PFSK-1 (cell line): ENCODE results near the gene CDYL.

ENCODE experiments used
- POLR2AphosphoS5 ChIP-seq: IDR thresholded peaks from 2 replicates; pipeline ENCODE4 v1.6.1; 2012; ENCODE audit warnings: low read depth, mild to moderate bottlenecking, control low read depth, low read length, moderate library complexity
- SIN3A ChIP-seq: IDR thresholded peaks from 2 replicates; pipeline ENCODE4 v1.6.1; 2012; ENCODE audit warnings: mild to moderate bottlenecking, low read length, moderate library complexity, borderline replicate concordance; ENCODE audit not compliant: insufficient read depth
- TF ChIP-seq, protein P1 (sequence below), 2 experiments: IDR thresholded peaks; 2 replicates each; pipeline versions ENCODE4 v1.6.1 to v1.8.0; 2011 to 2012; ENCODE audit warnings: low read depth in 2 of 2, low read length in 2 of 2, control low read depth in 1 of 2, inconsistent platforms in 1 of 2, mild to moderate bottlenecking in 1 of 2, moderate library complexity in 1 of 2; ENCODE audit not compliant: insufficient read depth in 1 of 2

DNA sequence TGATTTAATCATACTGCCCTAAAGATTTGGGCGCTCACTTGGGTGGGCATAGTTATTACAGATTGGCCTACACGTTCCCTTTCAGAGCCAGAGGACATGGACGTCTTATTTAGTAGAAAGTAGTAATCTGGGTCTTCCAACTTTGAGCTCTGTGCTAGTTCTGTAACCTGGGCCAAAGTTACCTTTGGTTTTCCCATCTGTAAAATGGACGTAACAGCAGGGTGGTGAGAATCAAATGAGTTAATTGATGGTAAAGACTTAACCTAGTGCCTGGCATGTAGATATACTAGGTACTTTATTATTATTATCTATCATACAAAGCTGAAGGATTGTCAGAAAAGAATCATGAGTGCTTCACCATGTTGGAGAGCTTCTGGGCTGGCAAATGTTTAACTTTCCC lies 74.8 kb downstream of the CDYL start:
- no peak for TF ChIP-seq POLR2AphosphoS5
- TF ChIP-seq, protein P1, sequence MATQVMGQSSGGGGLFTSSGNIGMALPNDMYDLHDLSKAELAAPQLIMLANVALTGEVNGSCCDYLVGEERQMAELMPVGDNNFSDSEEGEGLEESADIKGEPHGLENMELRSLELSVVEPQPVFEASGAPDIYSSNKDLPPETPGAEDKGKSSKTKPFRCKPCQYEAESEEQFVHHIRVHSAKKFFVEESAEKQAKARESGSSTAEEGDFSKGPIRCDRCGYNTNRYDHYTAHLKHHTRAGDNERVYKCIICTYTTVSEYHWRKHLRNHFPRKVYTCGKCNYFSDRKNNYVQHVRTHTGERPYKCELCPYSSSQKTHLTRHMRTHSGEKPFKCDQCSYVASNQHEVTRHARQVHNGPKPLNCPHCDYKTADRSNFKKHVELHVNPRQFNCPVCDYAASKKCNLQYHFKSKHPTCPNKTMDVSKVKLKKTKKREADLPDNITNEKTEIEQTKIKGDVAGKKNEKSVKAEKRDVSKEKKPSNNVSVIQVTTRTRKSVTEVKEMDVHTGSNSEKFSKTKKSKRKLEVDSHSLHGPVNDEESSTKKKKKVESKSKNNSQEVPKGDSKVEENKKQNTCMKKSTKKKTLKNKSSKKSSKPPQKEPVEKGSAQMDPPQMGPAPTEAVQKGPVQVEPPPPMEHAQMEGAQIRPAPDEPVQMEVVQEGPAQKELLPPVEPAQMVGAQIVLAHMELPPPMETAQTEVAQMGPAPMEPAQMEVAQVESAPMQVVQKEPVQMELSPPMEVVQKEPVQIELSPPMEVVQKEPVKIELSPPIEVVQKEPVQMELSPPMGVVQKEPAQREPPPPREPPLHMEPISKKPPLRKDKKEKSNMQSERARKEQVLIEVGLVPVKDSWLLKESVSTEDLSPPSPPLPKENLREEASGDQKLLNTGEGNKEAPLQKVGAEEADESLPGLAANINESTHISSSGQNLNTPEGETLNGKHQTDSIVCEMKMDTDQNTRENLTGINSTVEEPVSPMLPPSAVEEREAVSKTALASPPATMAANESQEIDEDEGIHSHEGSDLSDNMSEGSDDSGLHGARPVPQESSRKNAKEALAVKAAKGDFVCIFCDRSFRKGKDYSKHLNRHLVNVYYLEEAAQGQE (IDR thresholded peaks at IDR 0.05; ENCODE audit: insufficient read depth in 1 of 2, low read depth in 2 of 2, low read length in 2 of 2) = no peak
- TF ChIP-seq SIN3A = no peak
